Fibroblast of skin of left biceps (primary cell): ENCODE measurements around the gene DEK.

Source experiments
- DNase-seq, 2 experiments: peaks; one replicate each; pipeline ENCODE4 v3.0.0-alpha.2; 2013; ENCODE audit warnings: low read depth in 2 of 2

DEK gene

DNA sequence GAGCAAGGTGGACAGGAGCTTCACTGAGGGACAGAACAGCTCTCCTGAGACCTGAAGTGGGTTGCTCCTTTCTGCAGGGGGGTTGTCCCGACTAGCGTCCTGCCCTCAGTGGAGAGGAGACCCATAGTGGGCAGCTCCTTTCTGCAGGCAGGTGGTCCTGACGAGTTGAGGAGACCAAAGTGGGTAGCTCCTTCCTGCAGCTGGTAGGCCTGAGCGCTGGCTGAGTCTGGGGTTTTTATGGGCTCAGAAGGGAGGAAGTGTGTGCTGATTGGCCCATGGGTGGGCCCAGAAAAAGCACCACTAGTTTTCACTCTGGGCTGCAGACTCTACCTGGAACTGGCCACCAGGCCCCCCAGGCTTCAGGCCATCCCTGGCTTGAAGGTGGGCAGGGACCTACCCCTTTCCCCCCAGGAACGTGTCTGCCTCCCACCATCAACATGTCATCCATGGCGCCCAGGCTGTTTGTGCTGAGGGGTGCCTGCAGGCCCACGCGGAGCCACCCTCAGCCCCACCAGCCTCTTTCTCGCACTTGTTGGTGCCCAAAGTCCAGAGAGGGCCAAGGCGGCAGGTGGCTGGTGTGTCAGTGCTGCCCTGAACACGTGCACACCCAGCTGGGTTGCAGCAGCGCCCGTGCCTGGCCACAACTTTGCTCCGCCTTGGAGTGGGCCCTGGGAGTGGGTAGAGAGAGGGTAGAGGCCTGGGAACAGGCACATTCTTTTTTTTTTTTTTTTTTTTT is 1.6 kb upstream of the DEK start:
- no peak for DNase-seq

DNA sequence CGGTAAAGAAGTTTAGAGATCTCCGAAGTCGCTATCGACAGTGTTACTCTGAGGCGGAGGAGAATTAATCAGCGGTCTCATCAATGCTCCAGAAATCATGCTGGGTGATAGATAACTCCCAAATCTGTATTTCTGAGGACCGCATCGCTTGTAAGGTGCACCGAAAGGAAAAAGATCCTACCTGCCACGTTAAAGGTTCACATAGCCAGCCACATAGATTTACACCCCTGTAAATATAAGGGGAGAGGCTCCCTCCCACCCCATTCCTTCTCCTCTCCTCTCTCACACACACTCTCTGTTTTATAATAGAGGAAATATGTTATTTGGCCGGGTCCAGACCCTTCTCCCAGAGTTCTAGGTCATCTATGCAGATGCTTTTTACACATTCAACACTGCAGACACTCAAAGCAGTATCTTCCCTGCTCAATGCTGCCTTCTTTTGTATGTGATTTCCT is 620 bp upstream of the DEK start:
- no peak for DNase-seq

DNA sequence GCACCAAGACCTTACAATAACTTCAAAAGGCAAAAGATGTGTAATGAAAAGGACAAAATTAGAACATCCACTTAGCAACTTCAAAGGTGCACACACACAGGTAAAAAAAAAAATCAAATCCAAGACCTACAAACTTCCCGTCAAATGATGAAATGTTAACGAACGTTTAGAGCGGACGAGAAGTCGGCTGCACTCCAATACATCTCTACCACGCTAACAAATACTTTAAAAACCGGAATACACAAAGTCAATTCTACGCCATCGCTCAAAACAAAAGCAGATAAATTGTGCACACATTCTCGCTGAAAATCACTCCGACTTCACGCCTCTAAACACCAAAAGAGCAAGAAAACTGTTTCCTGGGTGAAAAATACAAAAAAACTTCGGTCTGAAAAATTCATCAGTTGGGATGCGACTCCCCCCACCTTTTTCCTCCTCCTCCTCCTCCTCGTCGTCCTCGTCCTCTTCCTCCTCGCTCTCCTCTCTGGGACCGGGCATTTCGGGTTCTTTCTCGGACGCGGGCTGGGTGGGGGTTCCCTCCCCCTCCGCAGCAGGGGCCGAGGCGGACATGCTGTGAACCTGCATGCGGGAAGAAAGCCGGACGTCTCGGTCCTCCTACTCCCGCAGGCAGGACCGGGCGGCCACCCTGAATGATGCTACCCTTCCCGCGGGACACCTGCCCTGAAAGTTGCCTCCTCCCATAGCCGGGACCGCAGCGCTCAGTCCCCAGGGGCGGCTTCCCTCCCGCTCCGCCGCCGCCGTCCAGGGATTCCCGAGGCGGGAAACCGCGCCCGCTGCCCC is 712 bp downstream of the DEK start:
- no peak for DNase-seq

DNA sequence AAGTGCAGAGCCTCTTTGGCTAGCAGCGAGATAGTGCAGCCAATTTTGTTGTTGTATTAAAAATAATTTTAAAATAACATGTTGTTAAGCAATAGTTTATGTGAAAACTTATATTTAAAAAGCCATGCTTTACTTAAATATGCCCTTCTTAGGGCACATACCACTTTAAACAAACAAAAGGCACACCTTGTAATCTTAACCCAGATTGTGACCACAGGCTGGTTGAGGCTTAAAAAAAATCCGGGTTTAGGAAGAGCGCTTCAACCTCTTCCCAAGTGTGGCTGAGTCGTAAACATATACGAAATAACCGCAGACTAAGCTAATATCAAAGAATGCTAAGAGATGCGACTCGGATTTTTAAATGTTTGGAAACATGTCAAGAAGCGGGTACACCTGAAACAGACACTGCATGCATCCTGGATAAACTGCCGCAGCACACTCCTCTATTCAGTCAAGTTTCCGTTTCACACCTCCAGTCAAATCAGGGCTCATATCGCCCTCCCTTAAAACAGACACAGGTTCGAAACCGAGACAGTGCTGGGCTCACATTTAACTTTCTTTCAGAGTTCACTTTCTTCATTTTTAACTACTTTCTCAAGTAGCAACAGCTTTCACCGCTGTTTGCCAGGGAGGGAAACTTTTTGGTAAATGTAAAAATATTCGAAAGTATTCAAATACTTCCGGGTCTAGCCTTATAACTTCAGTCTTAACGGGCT is 1.5 kb downstream of the DEK start:
- no peak for DNase-seq

DNA sequence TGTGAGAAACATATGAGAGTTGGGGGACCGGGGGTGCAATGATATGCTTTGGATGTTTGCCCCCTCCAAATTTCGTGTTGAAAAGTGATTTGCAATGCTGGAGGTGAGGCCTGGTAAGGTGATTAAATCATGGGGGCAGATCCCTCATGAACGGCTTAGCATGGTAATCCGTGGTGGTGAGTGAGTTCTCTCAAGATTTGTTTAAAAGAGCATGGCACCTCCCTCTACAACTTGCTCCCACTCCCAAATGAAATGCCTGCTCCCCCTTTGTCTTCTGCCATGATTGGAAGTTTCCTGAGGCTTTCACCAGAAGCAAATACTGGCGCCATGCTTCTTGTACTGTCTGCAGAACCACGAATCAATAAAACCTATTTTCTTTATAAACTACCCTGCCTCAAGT is 2.5 kb downstream of the DEK start:
- DNase-seq: no peak

DNA sequence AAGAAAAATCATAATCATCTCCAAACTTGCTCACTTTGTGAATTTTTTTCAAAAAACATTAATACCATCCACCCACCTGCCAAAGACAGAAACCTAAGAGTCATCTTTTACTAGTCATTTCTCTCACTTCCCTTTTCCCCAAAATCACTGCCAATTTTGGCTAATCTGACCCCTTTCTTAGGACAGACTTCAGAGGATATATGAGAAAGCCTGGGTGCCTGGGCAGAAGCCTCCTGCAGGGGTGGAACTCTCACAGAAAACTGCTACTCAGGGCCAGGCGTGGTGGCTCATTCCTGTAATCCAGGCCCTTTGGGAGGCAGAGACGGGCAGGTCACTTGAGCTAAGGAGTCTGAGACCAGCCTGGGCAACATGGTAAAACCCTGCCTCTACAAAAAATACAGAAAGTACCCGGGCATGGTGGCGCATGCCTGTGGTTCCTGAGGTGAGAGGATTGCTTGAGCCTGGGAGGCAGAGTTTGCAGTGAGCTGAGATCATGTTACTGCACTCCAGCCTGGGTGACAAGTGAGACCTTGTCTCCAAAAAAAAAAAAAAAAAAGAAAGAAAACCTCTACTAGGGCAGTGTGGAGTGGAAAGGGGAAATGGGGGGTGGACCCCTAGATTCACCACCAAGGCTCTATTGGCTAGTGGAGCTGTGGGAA is 3.8 kb downstream of the DEK start:
- no peak for DNase-seq

DNA sequence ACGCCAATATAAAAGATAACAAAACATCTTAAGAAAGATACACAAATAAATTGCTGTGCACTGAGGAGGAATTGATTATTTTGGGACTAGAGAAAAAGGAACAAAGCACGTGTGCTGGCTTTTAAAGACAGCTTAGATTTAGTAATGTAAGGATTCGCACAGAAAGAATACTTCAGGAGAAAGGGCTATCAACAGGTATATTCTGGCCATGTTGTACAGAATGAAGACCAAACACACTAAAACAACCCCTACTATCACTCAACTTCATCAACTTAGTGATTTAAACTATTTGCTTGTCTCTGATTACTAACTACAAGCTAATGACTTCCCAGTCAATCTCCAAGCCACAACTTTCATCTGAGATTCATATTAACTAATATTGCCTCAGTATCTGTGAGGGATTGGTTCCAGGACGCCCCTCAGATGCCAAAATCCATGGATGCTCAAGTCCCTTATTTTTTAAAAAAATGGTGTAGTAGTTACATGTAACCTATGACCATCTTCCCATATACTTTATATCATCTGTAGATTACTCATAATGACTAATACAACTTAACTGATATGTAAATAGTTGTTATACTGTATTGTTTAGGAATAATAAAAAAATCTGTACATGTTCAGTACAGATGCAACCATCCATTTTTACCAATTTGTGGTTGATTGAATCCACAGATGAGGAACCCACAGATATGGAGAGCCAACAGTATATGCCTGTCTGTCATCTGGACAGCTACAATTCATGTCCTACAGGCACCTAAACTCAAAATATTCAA is 4.5 kb downstream of the DEK start:
- DNase-seq: no peak

DNA sequence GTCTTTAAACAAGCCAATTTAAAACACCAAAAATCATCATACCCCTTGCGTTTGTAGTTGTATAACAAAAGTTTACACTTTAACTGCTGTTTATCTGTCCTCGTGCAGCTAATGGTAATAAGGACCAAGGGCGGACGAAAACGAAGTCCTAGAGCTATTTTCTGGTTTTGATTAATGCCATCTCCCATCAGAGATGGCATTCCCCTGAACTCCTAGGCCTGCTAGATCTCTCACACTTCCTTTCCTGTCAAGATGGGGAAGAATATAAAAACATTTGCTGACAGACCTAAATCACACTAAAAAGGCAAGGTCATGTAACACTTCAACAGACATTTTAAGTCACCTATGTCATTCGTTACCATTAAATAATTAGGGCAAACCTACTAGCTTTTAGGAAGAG is 9.5 kb downstream of the DEK start:
- DNase-seq: no peak

DNA sequence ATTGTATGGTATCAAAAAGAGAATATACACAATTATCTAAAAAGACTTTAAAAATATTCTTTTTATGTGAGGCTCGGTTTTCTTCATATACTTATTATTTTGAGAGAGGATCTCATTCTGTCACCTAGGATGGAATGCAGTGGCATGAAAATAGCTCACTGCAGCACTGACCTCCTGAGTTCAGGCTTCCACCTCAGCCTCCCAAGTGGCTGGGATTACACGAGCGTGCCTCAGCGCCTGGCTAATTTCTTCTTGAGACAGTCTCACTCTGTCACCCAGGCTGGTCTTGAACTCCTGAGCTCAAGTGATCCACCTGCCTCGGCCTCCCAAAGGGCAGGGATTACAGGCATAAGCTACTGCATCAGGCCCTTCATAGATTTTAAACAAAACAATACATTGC is 10.7 kb downstream of the DEK start:
- DNase-seq: no peak

DNA sequence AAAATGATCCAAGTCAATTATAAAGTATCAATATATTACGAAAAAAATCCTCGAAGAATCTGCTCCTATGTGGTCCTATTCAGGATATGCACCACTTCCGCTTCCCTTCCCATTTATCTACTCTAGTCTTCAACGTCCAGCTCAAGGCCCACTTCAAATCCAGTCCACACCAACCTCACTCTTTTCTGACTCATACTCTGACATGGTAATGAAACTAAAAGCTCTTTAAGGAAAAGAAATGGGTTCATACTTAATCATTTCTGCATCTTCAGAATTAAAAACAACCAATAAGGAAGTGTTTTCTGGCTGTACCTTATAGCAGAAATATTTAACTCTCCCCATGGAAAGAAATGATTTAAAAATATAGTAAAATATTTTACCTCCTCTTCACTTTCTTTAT is 15.1 kb downstream of the DEK start:
- DNase-seq: no peak

DNA sequence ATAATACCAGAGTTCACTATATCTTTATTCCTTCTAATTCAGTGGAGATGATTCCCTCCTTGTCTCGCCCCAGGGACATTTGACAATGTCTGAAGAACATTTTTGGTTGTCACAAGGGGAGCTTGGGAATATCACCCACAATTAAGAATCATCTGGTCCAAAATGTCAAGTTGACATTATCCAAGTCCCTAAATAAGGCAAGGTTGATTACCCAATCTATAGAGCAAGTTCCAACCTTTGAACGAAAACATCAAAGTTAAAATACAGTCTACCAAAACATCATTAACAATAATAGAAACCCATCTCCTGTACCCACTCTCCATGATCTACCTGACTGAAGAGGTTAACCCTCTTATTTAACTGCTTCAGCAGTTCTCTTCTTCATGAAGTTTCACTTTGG is 15.6 kb downstream of the DEK start:
- DNase-seq: no peak

DNA sequence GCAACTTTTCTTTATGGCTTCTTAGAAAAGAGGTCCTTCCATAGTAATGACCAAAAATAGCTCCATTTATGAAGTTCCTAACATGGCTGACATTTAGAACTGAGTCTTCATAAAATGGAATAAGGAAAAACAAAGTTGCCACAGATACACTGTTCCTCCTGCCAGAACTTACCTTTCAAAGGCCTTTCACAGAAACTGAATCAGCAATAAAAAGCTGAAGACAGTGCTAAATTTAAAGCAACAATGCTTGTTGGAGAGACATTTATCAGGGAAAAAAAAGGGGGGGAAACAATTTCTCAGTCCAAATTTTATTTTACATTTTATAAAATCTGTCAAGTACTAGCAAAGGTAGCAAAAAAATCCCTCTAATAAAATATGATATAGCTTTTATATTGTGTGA is 17.3 kb downstream of the DEK start:
- DNase-seq: no peak

DNA sequence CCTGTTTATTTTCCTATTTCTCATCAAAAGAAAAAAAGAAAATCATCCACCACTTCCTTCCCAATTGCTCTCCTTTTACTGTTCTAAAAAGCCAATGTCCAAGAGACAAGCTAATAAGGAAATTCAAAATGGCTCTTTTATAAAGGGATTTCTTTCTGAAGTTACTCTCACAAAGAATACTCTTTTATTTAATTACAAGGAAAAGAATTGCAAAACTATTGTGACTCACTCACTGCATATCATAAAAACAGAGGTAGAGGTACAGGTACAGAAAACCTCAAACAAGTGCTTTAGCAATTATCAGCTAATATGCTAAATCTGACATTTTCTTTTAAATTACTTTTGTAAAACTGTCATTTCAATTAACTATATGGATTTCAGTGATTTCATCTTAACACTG is 18.1 kb downstream of the DEK start:
- DNase-seq: no peak

DNA sequence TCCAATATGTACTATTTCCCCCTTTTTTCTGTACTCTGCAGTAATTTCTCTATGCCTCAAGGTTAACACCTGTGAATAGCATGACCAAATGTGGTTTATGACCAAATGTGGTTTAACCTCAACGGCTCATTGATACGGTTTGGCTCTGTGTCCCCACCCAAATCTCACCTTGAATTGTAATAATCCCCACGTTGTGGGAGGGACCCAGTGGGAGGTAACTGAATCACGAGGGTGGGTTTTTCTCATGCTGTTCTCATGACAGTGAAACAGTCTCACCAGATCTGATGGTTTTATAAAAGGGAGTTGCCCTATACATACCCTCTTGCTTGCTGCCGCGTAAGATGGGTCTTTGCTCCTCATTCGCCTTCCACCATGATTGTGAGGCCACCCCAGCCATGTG is 18.7 kb downstream of the DEK start:
- no peak for DNase-seq

DNA sequence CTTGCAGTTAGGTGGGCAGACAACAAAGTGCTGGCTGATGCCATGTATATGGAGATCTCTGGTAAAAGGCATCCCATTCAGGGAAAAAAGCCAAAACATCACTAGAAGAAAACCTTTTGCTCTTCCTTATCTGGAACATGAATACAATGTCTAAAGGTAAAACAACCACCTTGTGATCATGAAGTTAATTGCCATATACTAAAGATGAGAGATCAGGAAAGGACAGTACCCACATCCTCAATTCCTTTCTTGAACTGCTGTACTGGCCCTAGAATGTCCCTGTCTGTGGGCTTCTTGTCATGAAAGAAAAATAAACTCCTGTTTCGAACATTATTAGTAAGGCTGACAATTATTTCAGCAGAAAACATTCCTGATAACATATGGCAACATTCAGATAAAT is 19.3 kb downstream of the DEK start:
- no peak for DNase-seq

DNA sequence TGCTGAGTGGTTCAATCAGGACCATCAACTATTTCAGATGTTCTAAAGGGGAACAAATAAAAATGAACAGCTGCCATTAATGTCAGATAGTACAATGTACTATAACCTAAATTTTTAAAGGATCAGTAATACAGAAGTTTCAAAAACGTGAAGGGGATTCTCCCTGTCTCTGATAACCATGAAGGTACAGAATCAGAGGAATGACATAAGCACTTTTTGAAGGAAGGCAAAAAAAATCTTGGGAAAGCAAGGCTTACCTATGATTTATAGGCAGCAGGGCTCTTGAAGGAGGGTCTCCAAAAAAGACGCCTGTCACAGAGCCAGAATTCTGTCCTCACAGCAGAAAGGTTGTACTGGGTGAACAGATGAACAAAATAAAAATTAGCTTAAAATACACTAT is 20.1 kb downstream of the DEK start:
- DNase-seq: no peak

DNA sequence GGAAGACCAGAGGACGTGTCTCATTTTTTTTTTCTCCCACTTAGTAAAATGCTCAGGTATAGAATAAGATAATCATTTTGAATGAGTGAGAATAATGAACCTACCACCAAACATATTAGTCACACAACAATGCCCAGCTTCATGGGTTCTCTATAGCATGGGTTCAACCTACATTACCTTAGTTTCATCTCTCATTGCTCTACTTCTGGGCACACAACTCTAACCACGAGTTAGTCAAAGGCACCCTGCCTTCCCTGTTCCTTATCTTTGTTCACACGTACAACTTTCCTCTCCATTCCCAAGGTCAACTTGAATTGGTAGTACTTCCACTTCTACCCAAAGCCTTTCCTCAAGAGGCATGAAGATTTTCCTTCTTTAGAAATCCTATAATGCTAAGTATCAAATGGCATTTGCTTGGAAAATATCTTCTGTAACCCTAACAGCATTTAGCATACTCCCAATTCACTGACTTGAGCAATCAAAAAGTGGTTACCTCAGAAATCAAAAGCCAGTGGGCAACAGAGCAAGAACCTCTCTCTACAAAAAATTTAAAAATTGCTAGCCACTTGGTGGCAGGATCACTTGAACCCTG is 20.9 kb downstream of the DEK start:
- no peak for DNase-seq

DNA sequence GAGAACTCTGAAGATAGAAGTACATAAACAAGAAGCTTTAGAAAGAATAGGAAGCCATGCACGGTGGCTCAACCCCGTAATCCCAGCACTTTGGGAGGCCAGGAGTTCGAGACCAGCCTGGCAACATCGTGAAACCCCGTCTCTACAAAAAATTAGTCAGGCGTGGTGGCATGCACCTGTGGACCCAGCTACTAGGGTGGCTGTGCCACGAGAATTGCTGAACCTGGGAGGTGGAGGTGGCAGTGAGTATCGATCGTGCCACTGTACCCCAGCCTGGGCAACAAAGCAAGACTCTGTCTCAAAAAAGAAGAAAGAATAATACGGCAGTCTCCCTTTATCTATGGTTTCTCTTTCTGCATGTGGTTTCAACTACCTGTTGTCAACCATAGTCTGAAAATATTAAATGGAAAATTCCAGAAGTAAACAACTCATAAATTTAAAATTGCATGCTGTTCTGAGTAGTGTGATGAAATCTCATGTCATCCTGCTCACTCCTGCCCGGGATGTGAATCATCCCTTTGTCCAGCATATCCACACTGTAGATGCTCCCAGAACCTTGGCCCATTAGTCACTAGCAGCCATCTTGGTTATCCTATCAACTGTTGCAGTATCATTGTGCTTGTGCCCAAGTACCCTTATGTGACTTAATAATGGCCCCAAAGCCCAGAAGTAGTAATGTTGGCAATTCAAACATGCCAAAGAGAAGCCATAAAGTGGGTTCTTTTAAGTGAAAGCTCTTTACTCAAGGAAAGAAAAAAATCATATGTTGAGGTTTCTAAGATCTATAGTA is 22.1 kb downstream of the DEK start:
- DNase-seq: peak; percentile 78 to 82

DNA sequence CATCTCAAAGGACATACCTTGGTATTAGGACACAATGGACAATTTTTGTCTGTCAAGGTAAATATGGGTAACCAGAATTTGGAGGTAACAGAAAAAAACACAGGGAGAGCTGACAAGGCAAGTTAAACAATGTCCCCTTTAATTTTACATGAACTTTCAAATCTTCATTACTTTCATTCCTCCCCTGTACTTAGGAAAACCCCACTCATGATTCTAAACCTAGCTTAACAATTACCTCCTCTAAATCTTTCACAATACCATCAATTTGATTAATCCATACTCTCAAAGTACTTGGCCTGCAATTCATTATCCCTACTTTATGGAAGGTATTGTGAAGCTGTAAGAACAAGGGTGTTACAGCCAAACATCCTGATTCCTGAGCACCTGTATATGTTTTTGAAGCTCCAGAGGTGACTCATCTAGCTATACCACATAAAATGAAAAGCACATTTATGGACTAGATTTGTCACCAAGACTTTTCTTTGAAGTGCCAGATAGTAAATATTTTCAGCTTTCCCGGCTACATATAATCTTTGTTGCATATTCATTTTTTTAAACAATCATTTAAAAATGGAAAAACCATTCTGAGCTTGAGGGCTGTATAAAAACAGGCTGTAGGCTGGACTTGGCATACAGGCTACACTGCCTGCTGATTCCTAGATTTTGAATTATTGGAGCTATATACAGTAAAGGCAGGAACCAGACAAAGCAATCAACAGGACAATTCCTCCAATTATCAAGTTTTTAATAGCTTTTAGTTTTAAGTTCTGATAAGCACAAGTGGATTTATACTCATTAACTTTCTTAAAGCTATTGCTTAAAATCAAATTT is 22.9 kb downstream of the DEK start:
- DNase-seq: no peak
